ENCODE results near the gene CNTN4.

Gene CNTN4

DNA sequence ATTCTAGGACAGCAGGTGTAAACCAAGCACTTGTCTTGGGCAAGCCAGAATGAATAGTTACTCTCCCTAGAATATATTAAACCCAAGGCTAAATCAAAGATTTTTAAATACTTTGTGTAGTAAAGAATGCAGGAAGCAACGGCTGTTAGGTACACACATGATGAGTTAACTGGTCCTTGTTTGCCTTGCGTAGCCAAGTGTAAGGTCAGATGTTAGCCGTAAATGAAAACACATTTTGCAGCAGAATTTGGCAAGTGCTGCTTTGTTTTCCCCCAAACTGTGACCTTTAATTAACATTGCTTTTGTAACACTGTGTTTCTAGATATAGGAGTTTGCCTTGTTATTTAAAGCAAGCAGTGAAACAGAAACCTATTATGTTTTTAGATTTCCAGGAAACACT is 642.9 kb downstream of the CNTN4 start:
- TF ChIP-seq, protein P1, sequence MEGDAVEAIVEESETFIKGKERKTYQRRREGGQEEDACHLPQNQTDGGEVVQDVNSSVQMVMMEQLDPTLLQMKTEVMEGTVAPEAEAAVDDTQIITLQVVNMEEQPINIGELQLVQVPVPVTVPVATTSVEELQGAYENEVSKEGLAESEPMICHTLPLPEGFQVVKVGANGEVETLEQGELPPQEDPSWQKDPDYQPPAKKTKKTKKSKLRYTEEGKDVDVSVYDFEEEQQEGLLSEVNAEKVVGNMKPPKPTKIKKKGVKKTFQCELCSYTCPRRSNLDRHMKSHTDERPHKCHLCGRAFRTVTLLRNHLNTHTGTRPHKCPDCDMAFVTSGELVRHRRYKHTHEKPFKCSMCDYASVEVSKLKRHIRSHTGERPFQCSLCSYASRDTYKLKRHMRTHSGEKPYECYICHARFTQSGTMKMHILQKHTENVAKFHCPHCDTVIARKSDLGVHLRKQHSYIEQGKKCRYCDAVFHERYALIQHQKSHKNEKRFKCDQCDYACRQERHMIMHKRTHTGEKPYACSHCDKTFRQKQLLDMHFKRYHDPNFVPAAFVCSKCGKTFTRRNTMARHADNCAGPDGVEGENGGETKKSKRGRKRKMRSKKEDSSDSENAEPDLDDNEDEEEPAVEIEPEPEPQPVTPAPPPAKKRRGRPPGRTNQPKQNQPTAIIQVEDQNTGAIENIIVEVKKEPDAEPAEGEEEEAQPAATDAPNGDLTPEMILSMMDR (conservative IDR thresholded peaks at IDR 0.05; ENCODE audit: control insufficient read depth, insufficient read depth, low read depth, low read length), result no peak
- no peak for DNase-seq (ENCODE audit: low read depth)
- no peak overlapping the region for H3K4me3 ChIP-seq (ENCODE audit: control insufficient read depth, low read depth, low read length)

DNA sequence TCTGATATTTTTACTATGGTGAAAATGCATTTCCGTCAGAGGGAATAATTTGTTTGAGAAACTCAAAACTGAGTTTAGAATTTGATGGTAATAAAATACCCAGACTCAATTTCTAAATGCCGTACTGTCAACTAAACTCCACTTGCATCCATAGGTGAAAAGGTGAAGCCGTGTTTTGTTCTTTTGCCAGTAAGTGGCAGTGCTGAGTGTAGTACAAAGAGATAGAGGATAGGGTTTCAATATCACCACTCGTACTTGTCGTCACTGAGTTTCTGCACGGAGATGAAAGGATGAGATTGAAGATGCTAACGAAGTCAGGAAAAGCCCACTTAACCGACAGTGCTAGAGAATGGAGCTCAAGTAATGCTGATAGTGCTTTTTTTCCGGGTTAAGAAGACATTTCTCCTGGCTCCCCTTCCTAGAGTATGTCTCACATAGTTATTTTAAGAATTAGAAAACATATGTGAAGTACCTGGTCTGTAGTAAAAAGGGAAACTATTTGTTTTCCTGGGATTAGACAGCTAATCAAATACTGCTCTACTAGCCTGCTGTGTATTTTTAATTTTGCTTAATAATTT is 666.4 kb downstream of the CNTN4 start:
- DNase-seq (ENCODE audit: low read depth), result no peak
- TF ChIP-seq, protein P1 (conservative IDR thresholded peaks at IDR 0.05; ENCODE audit: control insufficient read depth, insufficient read depth, low read depth, low read length), result no peak
- no peak overlapping the region for H3K4me3 ChIP-seq (ENCODE audit: control insufficient read depth, low read depth, low read length)

DNA sequence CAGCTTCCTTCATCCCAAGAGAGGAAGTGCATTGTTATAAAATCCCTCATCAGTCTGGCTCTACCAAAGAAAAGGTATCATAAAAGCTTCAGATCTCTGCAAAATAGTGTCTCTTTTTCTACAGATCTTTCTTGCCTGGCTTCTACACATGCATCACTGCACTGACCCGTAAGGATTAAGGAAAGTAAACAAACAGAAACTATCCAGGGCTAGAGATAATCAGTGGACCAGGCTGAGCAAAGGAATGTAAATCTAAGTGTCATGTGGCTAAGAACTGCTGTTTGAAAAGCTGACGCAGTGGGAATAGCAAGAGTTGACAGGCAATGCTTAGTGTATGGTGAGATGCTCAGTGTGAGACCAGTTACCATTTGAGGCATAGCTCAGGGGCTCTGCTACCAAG is 671.8 kb downstream of the CNTN4 start:
- no peak overlapping the region for H3K4me3 ChIP-seq (ENCODE audit: control insufficient read depth, low read depth, low read length)
- TF ChIP-seq, protein P1 (conservative IDR thresholded peaks at IDR 0.05; ENCODE audit: control insufficient read depth, insufficient read depth, low read depth, low read length), result no peak
- DNase-seq (ENCODE audit: low read depth), result no peak

DNA sequence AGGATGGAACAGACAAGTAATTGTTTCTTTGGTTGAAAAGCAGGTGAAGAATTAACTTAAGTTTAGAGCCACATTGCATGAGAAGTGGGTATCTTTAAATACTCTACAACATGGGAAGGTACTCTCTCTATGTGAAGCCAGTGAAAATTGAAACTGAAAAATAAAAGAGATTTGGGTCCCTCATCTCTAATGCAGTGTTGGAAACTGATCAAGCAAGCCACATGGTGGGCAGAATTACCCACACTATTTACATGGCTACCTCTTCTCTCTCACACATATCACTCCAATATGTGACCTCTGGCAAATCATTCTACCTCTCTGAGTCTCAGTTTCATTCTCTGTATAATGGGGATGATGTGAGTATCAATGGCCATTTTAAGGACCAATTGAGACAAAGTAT is 672.5 kb downstream of the CNTN4 start:
- TF ChIP-seq, protein P1 (conservative IDR thresholded peaks at IDR 0.05; ENCODE audit: control insufficient read depth, insufficient read depth, low read depth, low read length), result no peak
- no peak overlapping the region for H3K4me3 ChIP-seq (ENCODE audit: control insufficient read depth, low read depth, low read length)
- no peak for DNase-seq (ENCODE audit: low read depth)

DNA sequence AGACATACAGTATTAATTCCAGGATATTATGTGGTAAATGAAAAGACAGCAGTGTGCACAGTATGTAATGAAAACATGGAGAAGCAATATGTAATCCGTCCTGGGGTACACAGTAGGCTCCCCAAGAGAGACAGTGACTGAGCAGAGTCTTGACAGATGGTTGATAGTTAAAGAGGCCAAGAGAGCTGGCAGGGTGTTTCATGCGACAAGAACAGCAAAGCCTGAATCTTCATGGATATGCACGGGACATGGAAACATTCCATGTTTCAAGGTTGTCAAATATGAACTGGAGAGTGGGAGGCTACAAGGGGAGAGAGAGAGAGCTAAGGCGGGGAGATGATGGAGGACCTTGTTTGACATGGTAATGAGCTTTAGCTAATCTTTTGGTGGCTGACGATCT is 673.1 kb downstream of the CNTN4 start:
- TF ChIP-seq, protein P1 (conservative IDR thresholded peaks at IDR 0.05; ENCODE audit: control insufficient read depth, insufficient read depth, low read depth, low read length), result no peak
- H3K4me3 ChIP-seq (ENCODE audit: control insufficient read depth, low read depth, low read length), result no peak overlapping the region
- no peak for DNase-seq (ENCODE audit: low read depth)

DNA sequence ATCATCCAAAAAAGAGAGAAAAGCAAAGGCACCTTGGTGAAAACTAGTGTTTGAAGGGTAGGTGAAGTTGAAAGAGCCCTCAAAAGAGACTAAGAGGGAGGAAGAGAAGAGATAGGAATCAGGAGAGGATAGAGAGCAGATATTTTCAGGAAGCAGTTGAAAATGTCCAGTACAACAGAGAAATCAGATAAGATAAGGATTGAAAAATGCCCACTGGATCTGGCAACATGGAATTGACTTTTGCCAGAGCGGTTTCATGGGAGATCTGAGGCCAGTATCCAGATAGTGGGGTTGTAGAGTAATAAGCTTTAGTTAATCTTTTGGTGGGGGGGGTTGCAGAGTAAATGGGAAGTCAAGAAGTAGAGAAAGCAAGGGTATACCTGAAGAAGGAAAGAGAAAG is 674.1 kb downstream of the CNTN4 start:
- TF ChIP-seq, protein P1 (conservative IDR thresholded peaks at IDR 0.05; ENCODE audit: control insufficient read depth, insufficient read depth, low read depth, low read length), result no peak
- H3K4me3 ChIP-seq (ENCODE audit: control insufficient read depth, low read depth, low read length), result no peak overlapping the region
- DNase-seq (ENCODE audit: low read depth), result no peak
